T-helper 17 cell (primary cell): Measurements from ENCODE around the gene APOC4. TPM values are rescaled to one million over a fixed set of nuclear protein-coding genes. Genes with fewer than 3 reads are reported as not detected.

Source experiments
- total RNA-seq, 4 donors: library from RNA in 2 of 4; stranded (reverse) in 2 of 4; gene quantifications; one replicate each; pipeline ENCODE4 v1.2.3 and lab custom pipeline; 2022 to 2026

APOC4 gene
- total RNA-seq, 2 donors from 2014 or later, result not detected

Other genes with a start within 250 kb of the APOC4 start
- not detected for gene CEACAM16, start 243.1 kb upstream of the APOC4 start, total RNA-seq
- 100 to 1,000 TPM; 149 to 168 TPM for gene BCL3, start 193.5 kb upstream of the APOC4 start, total RNA-seq
- gene CBLC, start 164.3 kb upstream of the APOC4 start, total RNA-seq, result not detected
- gene BCAM, start 133.1 kb upstream of the APOC4 start, total RNA-seq, result not detected
- 1 to 10 TPM; 2.5 to 5.2 TPM for gene NECTIN2, start 95.9 kb upstream of the APOC4 start, total RNA-seq
- 10 to 100 TPM; 29.0 to 34.8 TPM for gene TOMM40, start 51.0 kb upstream of the APOC4 start, total RNA-seq
- 1 to 10 TPM; 1.3 to 2.0 TPM for gene APOE, start 36.4 kb upstream of the APOC4 start, total RNA-seq
- not detected for gene APOC1, start 27.6 kb upstream of the APOC4 start, total RNA-seq
- gene APOC2, start 3.8 kb downstream of the APOC4 start, total RNA-seq, result not detected
- gene CLPTM1, start 13.1 kb downstream of the APOC4 start, total RNA-seq, result 10 to 100 TPM; 76.7 to 78.4 TPM
- 100 to 1,000 TPM; 128 to 136 TPM for gene RELB, start 59.2 kb downstream of the APOC4 start, total RNA-seq
- 100 to 1,000 TPM; 153 to 163 TPM for gene CLASRP, start 96.8 kb downstream of the APOC4 start, total RNA-seq
- 1 to 10 TPM; 3.4 to 3.5 TPM for gene ZNF296, start 134.2 kb downstream of the APOC4 start, total RNA-seq
- gene GEMIN7, start 137.0 kb downstream of the APOC4 start, total RNA-seq, result 1 to 10 TPM; 8.8 TPM
- gene PPP1R37, start 150.9 kb downstream of the APOC4 start, total RNA-seq, result 10 to 100 TPM; 15.2 to 20.9 TPM
- under 1 TPM; 0.57 to 0.97 TPM for gene NKPD1, start 218.7 kb downstream of the APOC4 start, total RNA-seq
- gene TRAPPC6A, start 236.0 kb downstream of the APOC4 start, total RNA-seq, result 10 to 100 TPM; 47.5 to 61.2 TPM
- gene BLOC1S3, start 236.5 kb downstream of the APOC4 start, total RNA-seq, result 10 to 100 TPM; 12.9 to 15.2 TPM